Cardiac fibroblast (primary cell): Measurements from ENCODE around the gene SALL4.
"Not testable (repeated sequence)": the region's sequence is repeated elsewhere in the genome, so short reads cannot be mapped to it uniquely, and the experiment has no call there.

Experiments
- DNase-seq, 2 donors: peaks; one replicate each; pipeline versions ENCODE4 v3.0.0 to v3.0.0-alpha.2; 2010; ENCODE audit warnings: low read depth in 2 of 2
- H3K4me3 ChIP-seq, 2 donors: replicated peaks in 1 of 2; 1 replicate in 1 of 2; 2 replicates in 1 of 2; pipeline ENCODE4 v1.5.1; 2011; ENCODE audit warnings: low read depth in 2 of 2, low read length in 2 of 2, mild to moderate bottlenecking in 2 of 2, moderate library complexity in 1 of 2
- CTCF ChIP-seq: IDR thresholded peaks from one replicate; pipeline ENCODE4 v1.5.1; 2011; ENCODE audit warnings: low read depth, mild to moderate bottlenecking, low read length, inconsistent platforms

Gene SALL4

GRCh38 chr20:51831866-51832265, 29.5 kb upstream of the SALL4 start:
- TF ChIP-seq CTCF, result no peak
- no peak for DNase-seq
- no peak overlapping the region for H3K4me3 ChIP-seq

GRCh38 chr20:51830538-51830937, 28.2 kb upstream of the SALL4 start:
- DNase-seq, result no peak
- no peak overlapping the region for H3K4me3 ChIP-seq
- no peak for TF ChIP-seq CTCF

- no peak overlapping the region for H3K4me3 ChIP-seq
- no peak for TF ChIP-seq CTCF
These were observed 26.4 kb upstream of the SALL4 start for GRCh38 chr20:51828762-51829161.

GRCh38 chr20:51826372-51826771, 24.1 kb upstream of the SALL4 start:
- H3K4me3 ChIP-seq, result no peak overlapping the region
- no peak for TF ChIP-seq CTCF
- DNase-seq, result no peak

More at GRCh38 chr20:51828762-51829161, 26.4 kb upstream of the SALL4 start:
- no peak for DNase-seq

- no peak overlapping the region for H3K4me3 ChIP-seq
- no peak for DNase-seq
These were observed 16.2 kb upstream of the SALL4 start for GRCh38 chr20:51818479-51819008.

GRCh38 chr20:51816856-51817255, 14.5 kb upstream of the SALL4 start:
- H3K4me3 ChIP-seq, DNase-seq: not testable (repeated sequence)

More at GRCh38 chr20:51818479-51819008, 16.2 kb upstream of the SALL4 start:
- TF ChIP-seq CTCF, result no peak

- no peak for DNase-seq
- no peak for TF ChIP-seq CTCF
- no peak overlapping the region for H3K4me3 ChIP-seq
These were observed 13.2 kb upstream of the SALL4 start for GRCh38 chr20:51815383-51816076.
